ENCODE measurements around the gene MPHOSPH9. TPM values are rescaled to one million over a fixed set of nuclear protein-coding genes. Genes with fewer than 3 reads are reported as not detected.

Gene MPHOSPH9
- total RNA-seq, 2 donors from 2014 or later: 15.5 to 35.7 TPM

DNA sequence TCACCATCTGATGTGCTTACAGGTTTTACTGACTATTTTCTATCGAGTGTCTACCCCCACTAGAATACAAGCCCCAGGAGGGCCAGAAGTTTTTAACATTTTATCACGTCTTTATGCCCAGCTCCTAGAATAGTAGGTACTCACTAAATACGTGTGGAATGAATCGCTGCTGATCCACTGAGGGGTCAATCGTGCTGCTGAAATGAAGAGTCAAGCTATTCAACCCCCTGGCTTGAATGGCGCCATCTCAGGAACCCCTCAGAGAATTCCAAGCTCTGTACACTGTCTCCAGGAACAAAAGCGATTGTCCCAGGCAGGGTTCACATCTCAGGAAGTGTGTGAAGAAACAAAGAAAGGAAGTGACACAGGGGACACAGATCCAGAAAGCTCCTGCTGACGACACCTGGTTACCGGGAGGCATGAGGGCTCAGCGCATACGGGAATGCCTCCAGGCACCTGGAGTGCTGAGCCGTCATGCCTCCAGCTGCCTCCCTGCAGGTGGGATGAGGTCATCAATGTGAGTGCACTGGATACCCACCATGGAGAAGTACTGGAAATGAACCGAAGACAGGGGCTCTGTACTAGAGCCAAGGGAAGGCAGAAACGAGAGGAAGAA, 127.6 kb downstream of the MPHOSPH9 start:
- no peak overlapping the region for H3K9ac ChIP-seq (ENCODE audit: low read depth in 2 of 2, low read length in 2 of 2)

DNA sequence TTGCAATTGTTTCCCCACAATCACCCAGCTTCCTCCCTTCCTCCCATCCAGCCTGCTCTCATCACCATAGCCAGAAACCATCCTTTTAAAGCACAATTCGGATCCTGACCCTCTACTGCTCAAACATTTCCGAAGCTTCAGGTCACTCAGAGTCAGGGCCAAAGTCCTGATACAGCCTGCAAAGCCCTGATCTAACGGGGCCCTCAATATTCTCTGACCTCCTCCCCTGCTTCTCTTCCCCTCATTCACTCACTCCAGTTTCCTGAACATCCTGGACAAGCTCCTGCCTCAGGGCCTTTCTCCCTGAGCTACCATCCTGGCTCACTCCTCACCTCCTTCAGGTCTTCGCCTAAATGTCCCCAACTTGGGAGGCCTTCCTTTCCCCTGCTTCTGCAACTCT, 128.1 kb downstream of the MPHOSPH9 start:
- no peaks in the 10 kb centered on the region for H3K36me3 ChIP-seq
- no peaks in the 10 kb centered on the region for H3K4me1 ChIP-seq
- intact Hi-C loops (cut with DNase I): no loop called here
- no peaks in the 10 kb centered on the region for H3K27me3 ChIP-seq
- no peak overlapping the region for H3K4me3 ChIP-seq
- H3K9me3 ChIP-seq: no peaks in the 10 kb centered on the region
- no peak overlapping the region for H3K9ac ChIP-seq (ENCODE audit: low read depth in 2 of 2, low read length in 2 of 2)
- no peak for DNase-seq
- TF ChIP-seq, protein P1, sequence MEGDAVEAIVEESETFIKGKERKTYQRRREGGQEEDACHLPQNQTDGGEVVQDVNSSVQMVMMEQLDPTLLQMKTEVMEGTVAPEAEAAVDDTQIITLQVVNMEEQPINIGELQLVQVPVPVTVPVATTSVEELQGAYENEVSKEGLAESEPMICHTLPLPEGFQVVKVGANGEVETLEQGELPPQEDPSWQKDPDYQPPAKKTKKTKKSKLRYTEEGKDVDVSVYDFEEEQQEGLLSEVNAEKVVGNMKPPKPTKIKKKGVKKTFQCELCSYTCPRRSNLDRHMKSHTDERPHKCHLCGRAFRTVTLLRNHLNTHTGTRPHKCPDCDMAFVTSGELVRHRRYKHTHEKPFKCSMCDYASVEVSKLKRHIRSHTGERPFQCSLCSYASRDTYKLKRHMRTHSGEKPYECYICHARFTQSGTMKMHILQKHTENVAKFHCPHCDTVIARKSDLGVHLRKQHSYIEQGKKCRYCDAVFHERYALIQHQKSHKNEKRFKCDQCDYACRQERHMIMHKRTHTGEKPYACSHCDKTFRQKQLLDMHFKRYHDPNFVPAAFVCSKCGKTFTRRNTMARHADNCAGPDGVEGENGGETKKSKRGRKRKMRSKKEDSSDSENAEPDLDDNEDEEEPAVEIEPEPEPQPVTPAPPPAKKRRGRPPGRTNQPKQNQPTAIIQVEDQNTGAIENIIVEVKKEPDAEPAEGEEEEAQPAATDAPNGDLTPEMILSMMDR (IDR thresholded peaks at IDR 0.05): no peak
- H3K27ac ChIP-seq: no peak overlapping the region

More for the DNA sequence above, 127.6 kb downstream of the MPHOSPH9 start:
- Histone ChIP-seq H3K4me1 (no peaks in the 10 kb centered on the region), H3K9me3 (no peaks in the 10 kb centered on the region), H3K36me3 (no peaks in the 10 kb centered on the region), H3K27ac (no peak overlapping the region), H3K27me3 (no peaks in the 10 kb centered on the region), H3K4me3 (no peak overlapping the region)
- no peak for DNase-seq
- TF ChIP-seq, protein P1 (IDR thresholded peaks at IDR 0.05): no peak
- intact Hi-C loops (cut with DNase I): no loop called here

Other genes starting within 250 kb of the MPHOSPH9 start
- 10 to 100 TPM in 1 of 2 donors, 1 to 10 TPM in 1; 9.3 to 17.4 TPM for gene PITPNM2, start 82.1 kb downstream of the MPHOSPH9 start, total RNA-seq
- gene MTRFR, start 295 bp upstream of the MPHOSPH9 start, total RNA-seq: 10 to 100 TPM; 10.6 to 17.4 TPM
- gene CDK2AP1, start 38.7 kb upstream of the MPHOSPH9 start, total RNA-seq: 100 to 1,000 TPM in 1 of 2 donors, 10 to 100 TPM in 1; 65.6 to 101 TPM
- 10 to 100 TPM; 36.5 to 37.3 TPM for gene SBNO1, start 131.7 kb upstream of the MPHOSPH9 start, total RNA-seq
- gene KMT5A, start 151.0 kb upstream of the MPHOSPH9 start, total RNA-seq: 10 to 100 TPM; 38.2 to 59.3 TPM
- gene RILPL2, start 203.5 kb upstream of the MPHOSPH9 start, total RNA-seq: 1 to 10 TPM in 1 of 2 donors, under 1 TPM in 1; 0.96 to 2.1 TPM
- 10 to 100 TPM; 17.4 to 23.2 TPM for gene SNRNP35, start 225.0 kb upstream of the MPHOSPH9 start, total RNA-seq